Ramos (cell line): ENCODE results near the gene ERCC6L2.

Source experiments
- in situ Hi-C: fragments of 300-500 bp; cut with MboI; formaldehyde crosslinking; loops from one replicate; pipeline ENCODE4 v1.14.3; 2022; ENCODE audit warnings: low sequenced_read_pairs; ENCODE audit not compliant: unreplicated experiment

The ERCC6L2 gene

GRCh38 chr9:95974389-95974788, 98.9 kb downstream of the ERCC6L2 start:
- in situ Hi-C loops: no loop called here

- in situ Hi-C loops: no loop called here
These were observed 101.9 kb downstream of the ERCC6L2 start for GRCh38 chr9:95977371-95977770.

- in situ Hi-C loops: no loop called here
These were observed 102.6 kb downstream of the ERCC6L2 start for GRCh38 chr9:95978106-95978505.

GRCh38 chr9:95979446-95979845, 104.0 kb downstream of the ERCC6L2 start:
- in situ Hi-C loops: no loop called here

DNA sequence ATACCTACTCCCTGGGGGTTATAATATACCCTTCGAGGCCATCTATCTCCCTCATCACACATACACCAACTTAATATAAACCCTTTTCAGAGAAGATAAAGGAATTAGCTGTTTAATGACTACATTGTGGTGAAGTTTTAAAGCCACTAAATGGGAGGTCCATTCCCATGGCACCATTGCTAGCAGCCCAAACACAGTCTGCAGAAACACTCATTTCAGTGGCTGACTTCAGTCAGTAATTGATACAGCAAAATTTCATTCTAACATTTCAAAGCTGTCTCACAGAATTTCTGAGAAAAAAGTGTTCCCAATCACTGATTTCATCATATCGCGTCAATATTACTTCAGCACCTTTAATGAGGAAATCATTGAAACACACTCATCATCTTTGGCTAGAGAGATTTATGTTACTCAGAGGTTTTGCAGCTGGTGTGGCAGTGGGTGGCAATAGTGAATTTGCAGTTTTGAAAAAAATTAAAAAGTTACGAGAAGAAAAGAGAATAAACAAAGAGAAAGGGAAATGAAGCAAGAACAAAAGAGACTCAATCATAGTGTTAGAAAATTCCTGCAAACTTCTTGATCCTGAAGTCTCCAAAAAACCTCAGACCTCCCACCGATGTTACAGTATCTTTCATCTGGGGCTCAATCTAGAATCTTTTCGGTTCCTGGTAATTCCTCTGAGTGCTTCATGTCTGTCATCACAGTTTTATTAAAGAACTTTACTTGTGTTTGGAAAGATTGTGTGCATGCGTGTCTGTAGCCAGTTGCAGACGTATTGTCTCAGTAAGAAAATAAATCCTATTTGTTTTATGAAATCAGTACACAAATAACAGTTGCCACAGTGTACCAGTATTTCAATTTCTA, 105.0 kb downstream of the ERCC6L2 start:
- in situ Hi-C loops: no loop called here

GRCh38 chr9:95981761-95982390, 106.4 kb downstream of the ERCC6L2 start:
- in situ Hi-C loops: no loop called here

GRCh38 chr9:95985440-95986055, 110.1 kb downstream of the ERCC6L2 start:
- in situ Hi-C loops: no loop called here

GRCh38 chr9:95989297-95989696, 113.8 kb downstream of the ERCC6L2 start:
- in situ Hi-C loops: no loop called here

GRCh38 chr9:95991326-95991725, 115.8 kb downstream of the ERCC6L2 start:
- in situ Hi-C loops: no loop called here

- in situ Hi-C loops: no loop called here
These were observed 117.0 kb downstream of the ERCC6L2 start for GRCh38 chr9:95992536-95992935.

DNA sequence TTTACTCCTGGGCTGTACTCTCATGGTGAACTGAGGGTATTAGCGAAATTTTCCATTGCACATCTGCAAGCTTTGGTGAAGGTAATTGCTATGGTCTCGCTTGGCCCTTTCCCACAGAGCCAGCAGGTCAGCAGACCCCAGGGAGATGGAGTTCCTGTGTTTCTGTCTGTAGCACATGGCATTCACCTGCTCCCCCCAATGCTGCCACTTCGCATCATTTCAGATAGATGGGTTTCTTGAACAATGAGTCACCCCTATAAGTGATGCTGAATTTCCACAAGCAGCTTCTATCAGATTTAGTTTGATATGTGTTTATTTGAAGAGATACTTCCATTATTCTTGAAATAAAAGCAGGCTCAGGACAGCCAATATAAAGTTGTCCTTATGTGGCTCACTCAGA, 117.8 kb downstream of the ERCC6L2 start:
- in situ Hi-C loops: no loop called here

DNA sequence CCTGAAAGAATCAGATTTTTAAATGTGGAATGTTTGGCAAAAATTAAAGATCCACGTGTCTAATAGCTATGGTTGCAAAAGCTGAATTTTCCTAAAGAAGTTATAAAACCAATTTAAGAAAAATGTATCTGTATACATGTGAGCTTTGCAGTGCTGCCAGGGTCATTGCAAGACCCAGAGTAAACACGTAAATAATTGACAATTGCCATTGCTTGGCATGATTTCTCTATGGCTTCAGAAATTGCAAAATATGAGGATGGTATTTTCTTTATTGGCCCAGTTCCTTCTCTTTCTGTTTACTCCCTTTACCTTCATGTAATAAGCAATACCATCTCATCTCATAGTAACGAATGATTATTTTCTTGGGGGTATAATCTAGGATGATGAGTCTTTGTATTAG, 123.9 kb downstream of the ERCC6L2 start:
- in situ Hi-C loops: no loop called here

- in situ Hi-C loops: no loop called here
These were observed 128.9 kb downstream of the ERCC6L2 start for GRCh38 chr9:96004379-96004778.

GRCh38 chr9:96006296-96006879, 130.9 kb downstream of the ERCC6L2 start:
- in situ Hi-C loops: no loop called here

GRCh38 chr9:96006961-96007360, 131.5 kb downstream of the ERCC6L2 start:
- in situ Hi-C loops: no loop called here

GRCh38 chr9:96008502-96009222, 133.2 kb downstream of the ERCC6L2 start:
- in situ Hi-C loops: no loop called here

- in situ Hi-C loops: no loop called here
These were observed 133.7 kb downstream of the ERCC6L2 start for GRCh38 chr9:96009223-96009602.

GRCh38 chr9:96009690-96010472, 134.4 kb downstream of the ERCC6L2 start:
- in situ Hi-C loops: no loop called here

DNA sequence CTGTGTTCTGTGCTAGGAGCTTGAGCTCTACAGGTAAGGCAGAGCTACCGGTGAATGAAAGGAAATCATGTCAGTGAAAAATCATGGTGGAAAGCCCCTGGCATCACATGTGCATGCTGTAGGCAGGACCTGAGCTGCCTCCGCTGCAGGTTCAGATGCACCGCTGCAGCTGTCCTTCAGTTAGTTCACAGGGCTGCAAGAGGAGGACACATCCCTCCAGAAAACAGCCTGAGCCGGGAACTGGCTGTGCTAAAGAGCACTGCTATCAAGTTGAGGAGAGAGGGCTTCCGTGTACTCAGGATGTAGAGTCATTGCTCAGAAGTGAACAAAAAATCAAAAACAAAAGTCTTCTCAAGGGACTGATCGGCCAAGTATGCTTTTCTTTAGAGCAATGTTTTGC, 138.6 kb downstream of the ERCC6L2 start:
- in situ Hi-C loops: no loop called here
